Endodermal cell (in vitro differentiated cells): Measurements from ENCODE around the gene DBR1. TPM values are rescaled to one million over a fixed set of nuclear protein-coding genes. Genes with fewer than 3 reads are reported as not detected.
"Not testable (repeated sequence)": the region's sequence is repeated elsewhere in the genome, so short reads cannot be mapped to it uniquely, and the experiment has no call there.

Source experiments
- DNase-seq: peaks from one replicate; pipeline ENCODE4 v3.0.0-alpha.2; 2017
- H3K27ac ChIP-seq: 2 replicates; pipeline ENCODE4 v1.5.1; 2013; ENCODE audit warnings: mild to moderate bottlenecking, low read depth, low read length, moderate library complexity
- H3K27me3 ChIP-seq: 2 replicates; pipeline ENCODE4 v1.6.1; 2013; ENCODE audit warnings: mild to moderate bottlenecking, low read length, moderate library complexity; ENCODE audit not compliant: insufficient read depth, control insufficient read depth, poor library complexity, severe bottlenecking
- H3K36me3 ChIP-seq: 2 replicates; pipeline ENCODE4 v1.7.0; 2013; ENCODE audit warnings: mild to moderate bottlenecking, low read length, moderate library complexity; ENCODE audit not compliant: control insufficient read depth, insufficient read depth
- H3K4me1 ChIP-seq: one replicate; pipeline ENCODE4 v1.7.0; 2013; ENCODE audit warnings: low read length; ENCODE audit not compliant: control insufficient read depth, insufficient read depth
- H3K4me3 ChIP-seq: 2 replicates; pipeline ENCODE4 v1.5.1; 2013; ENCODE audit warnings: mild to moderate bottlenecking, low read length, moderate library complexity
- H3K9ac ChIP-seq: 2 replicates; pipeline ENCODE4 v1.6.1; 2013; ENCODE audit warnings: mild to moderate bottlenecking, low read length, moderate library complexity; ENCODE audit not compliant: poor library complexity, severe bottlenecking; ENCODE audit errors: extremely low read depth
- H3K9me3 ChIP-seq: 2 replicates; pipeline ENCODE4 v1.6.1; 2013; ENCODE audit warnings: mild to moderate bottlenecking, low read length, moderate library complexity; ENCODE audit not compliant: control insufficient read depth
- H3K27ac Mint-ChIP-seq: 2 replicates; pipeline ENCODE4 v1.8.0; 2020; ENCODE audit warnings: mixed read lengths
- H3K27me3 Mint-ChIP-seq: 2 replicates; pipeline ENCODE4 v1.8.0; 2021; ENCODE audit warnings: mild to moderate bottlenecking, mixed read lengths; ENCODE audit not compliant: insufficient read depth
- H3K36me3 Mint-ChIP-seq: 2 replicates; pipeline ENCODE4 v1.8.0; 2020; ENCODE audit warnings: low read depth, mixed read lengths
- H3K4me1 Mint-ChIP-seq: 2 replicates; pipeline ENCODE4 v1.8.0; 2020; ENCODE audit warnings: mixed read lengths
- H3K4me3 Mint-ChIP-seq: 2 replicates; pipeline ENCODE4 v1.8.0; 2020; ENCODE audit warnings: mild to moderate bottlenecking, moderate library complexity, mixed read lengths
- H3K9me3 Mint-ChIP-seq: 2 replicates; pipeline ENCODE4 v1.8.0; 2020; ENCODE audit warnings: mild to moderate bottlenecking, mixed read lengths
- CTCF ChIP-seq: fragments of 200-600 bp; sonication (generic); conservative IDR thresholded peaks from 2 replicates; pipeline ENCODE4 v1.5.0; 2021; ENCODE audit warnings: antibody characterized with exemption, mild to moderate bottlenecking
- WGBS, 2 experiments: methylation state at CpG; one replicate each; pipeline versions ENCODE4 v1.1.5 to v1.1.7; 2013; ENCODE audit warnings: missing lambda C conversion rate in 2 of 2, mixed read lengths in 1 of 2; ENCODE audit not compliant: insufficient coverage in 1 of 2, insufficient read length in 1 of 2; 5-methylcytosine and 5-hydroxymethylcytosine counted together
- total RNA-seq, 2 donors: library from RNA; stranded (reverse); fragmentation: NEBNext Ultra II Directional in 1 of 2; extraction: Animal tissue kit (Norgen Biotek cat#: 25700) in 1 of 2; gene quantifications; 2 replicates in 1 of 2; 3 replicates in 1 of 2; pipeline ENCODE4 v1.2.1, GENCODE V29; 2021

DBR1 gene
- total RNA-seq, 2 donors from 2014 or later: 17.7 to 22.0 TPM

GRCh38 chr3:138148503-138148902 lies 26.2 kb downstream of the DBR1 start:
- no peaks in the 10 kb centered on the region for H3K4me1 ChIP-seq
- no peaks in the 10 kb centered on the region for H3K9me3 ChIP-seq
- Mint-ChIP-seq H3K4me3 (no peak overlapping the region), H3K27me3 (no peaks in the 10 kb centered on the region), H3K36me3 (no peaks in the 10 kb centered on the region), H3K4me1 (no peaks in the 10 kb centered on the region), H3K9me3 (peaks cover under 1% of the 10 kb centered on the region), H3K27ac (no peak overlapping the region)
- H3K27ac ChIP-seq: no peak overlapping the region
- TF ChIP-seq CTCF: peak; percentile 13
- no peak for DNase-seq
- H3K36me3 ChIP-seq: no peaks in the 10 kb centered on the region
- H3K4me3 ChIP-seq: no peak overlapping the region
- WGBS, 2 experiments: 74 to 81% methylated on average over 3 to 4 of the region's 4 CpGs
- H3K9ac ChIP-seq: no peak overlapping the region
- no peaks in the 10 kb centered on the region for H3K27me3 ChIP-seq

GRCh38 chr3:138142181-138142580 lies 32.5 kb downstream of the DBR1 start:
- DNase-seq, H3K36me3 ChIP-seq, H3K4me3 ChIP-seq, H3K4me1 ChIP-seq, H3K27me3 Mint-ChIP-seq, H3K27me3 ChIP-seq, H3K4me3 Mint-ChIP-seq, H3K27ac ChIP-seq, H3K36me3 Mint-ChIP-seq, H3K9me3 ChIP-seq, H3K27ac Mint-ChIP-seq, H3K9me3 Mint-ChIP-seq, H3K9ac ChIP-seq: not testable (repeated sequence)
- 86 to 97% methylated on average over 3 of the region's 3 CpGs for WGBS, 2 experiments
- H3K4me1 Mint-ChIP-seq: peaks cover 14% of the 10 kb centered on the region

GRCh38 chr3:138140940-138141339 lies 33.8 kb downstream of the DBR1 start:
- Mint-ChIP-seq H3K27me3 (peaks cover 2% of the 10 kb centered on the region), H3K9me3 (no peaks in the 10 kb centered on the region), H3K4me3 (no peak overlapping the region), H3K27ac (no peak overlapping the region), H3K4me1 (peaks cover 26% of the 10 kb centered on the region), H3K36me3 (no peaks in the 10 kb centered on the region)
- Histone ChIP-seq H3K36me3 (no peaks in the 10 kb centered on the region), H3K9me3 (no peaks in the 10 kb centered on the region), H3K9ac (no peak overlapping the region), H3K27ac (no peak overlapping the region), H3K4me3 (no peak overlapping the region), H3K27me3 (no peaks in the 10 kb centered on the region), H3K4me1 (peaks cover 5% of the 10 kb centered on the region)
- TF ChIP-seq CTCF: no peak
- DNase-seq: no peak

- 89 to 91% methylated on average over 1 of the region's 2 CpGs for WGBS, 2 experiments
- H3K4me3 Mint-ChIP-seq: no peak overlapping the region
- Histone ChIP-seq H3K4me1 (peaks cover 5% of the 10 kb centered on the region), H3K4me3 (no peak overlapping the region), H3K36me3 (no peaks in the 10 kb centered on the region), H3K27me3 (no peaks in the 10 kb centered on the region), H3K9me3 (no peaks in the 10 kb centered on the region), H3K27ac (no peak overlapping the region), H3K9ac (no peak overlapping the region)
- DNase-seq: no peak
- H3K27me3 Mint-ChIP-seq: peaks cover 2% of the 10 kb centered on the region
- no peak for TF ChIP-seq CTCF
- H3K4me1 Mint-ChIP-seq: peaks cover 36% of the 10 kb centered on the region
- no peak overlapping the region for H3K27ac Mint-ChIP-seq
- H3K36me3 Mint-ChIP-seq: no peaks in the 10 kb centered on the region
- H3K9me3 Mint-ChIP-seq: no peaks in the 10 kb centered on the region
Measured at GRCh38 chr3:138139691-138140090, 35.0 kb downstream of the DBR1 start.
